ENCODE results near the gene KCNK2. TPM values are rescaled to one million over a fixed set of nuclear protein-coding genes. Genes with fewer than 3 reads are reported as not detected.

The KCNK2 gene
- total RNA-seq, 1 experiment from 2014 or later: 0.44 TPM

- Mint-ChIP-seq H3K9me3 (peaks cover 0 to 6% of the 10 kb centered on the region in 2 experiments; a peak in 2 of 5 replicates), H3K4me3 (no peak overlapping the region), H3K27me3 (ENCODE audit: low read depth) (no peaks in the 10 kb centered on the region), H3K4me1 (no peaks in the 10 kb centered on the region), H3K36me3 (ENCODE audit: insufficient read depth in 1 of 3, low read depth in 3 of 3) (peaks cover 0 to 5% (median 0%) of the 10 kb centered on the region in 3 experiments; a peak in 3 of 7 replicates), H3K27ac (no peak overlapping the region)
- no peak overlapping the region for H3K18ac ChIP-seq (ENCODE audit: insufficient read length, low read depth, low read length)
- no peaks in the 10 kb centered on the region for H3K23me2 ChIP-seq (ENCODE audit: insufficient read length, low read depth, low read length, poor library complexity, severe bottlenecking)
- no peak overlapping the region for H4K5ac ChIP-seq (ENCODE audit: insufficient read length, low read depth, low read length)
- no peak overlapping the region for H2BK5ac ChIP-seq (ENCODE audit: insufficient read length, low read length)
- H3T11ph ChIP-seq (ENCODE audit: low read length): no peak overlapping the region
- no peaks in the 10 kb centered on the region for H3K4me1 ChIP-seq (ENCODE audit: insufficient read depth, low read length)
- H2AFZ ChIP-seq (ENCODE audit: low read length): no peak overlapping the region
- H4K8ac ChIP-seq (replicated peaks; ENCODE audit: insufficient read length, low read depth, low read length): no peak overlapping the region
- H3K4ac ChIP-seq (ENCODE audit: low read depth, low read length): no peak overlapping the region
- H2AK5ac ChIP-seq (ENCODE audit: insufficient read length, low read length): no peak overlapping the region
- H3K79me1 ChIP-seq (ENCODE audit: insufficient read depth, low read depth, low read length, poor library complexity, severe bottlenecking): no peaks in the 10 kb centered on the region
- no peak overlapping the region for H3K4me2 ChIP-seq (ENCODE audit: insufficient read depth, insufficient read length, low read length)
- H3K56ac ChIP-seq (ENCODE audit: insufficient read length, low read depth, low read length): no peak overlapping the region
- H3K9ac ChIP-seq (ENCODE audit: extremely low read depth, insufficient read length, low read length): no peak overlapping the region
- H2BK15ac ChIP-seq (ENCODE audit: low read depth, low read length): no peak overlapping the region
- H2BK12ac ChIP-seq (ENCODE audit: insufficient read length, low read depth, low read length): no peak overlapping the region
- no peak for TF ChIP-seq CTCF (conservative IDR thresholded peaks at IDR 0.05)
- no peak overlapping the region for H4K91ac ChIP-seq (ENCODE audit: insufficient read length, low read depth, low read length)
- H3K9me3 ChIP-seq (ENCODE audit: control insufficient read depth, low read depth, low read length): no peaks in the 10 kb centered on the region
- no peak overlapping the region for H3K27ac ChIP-seq (ENCODE audit: insufficient read length, low read depth, low read length)
- no peak overlapping the region for H2BK20ac ChIP-seq (ENCODE audit: low read depth, low read length, poor library complexity, severe bottlenecking)
- H3K27me3 ChIP-seq (ENCODE audit: insufficient read depth, low read length): no peaks in the 10 kb centered on the region
- H3K79me2 ChIP-seq (ENCODE audit: insufficient read depth, low read length): no peaks in the 10 kb centered on the region
- no peak overlapping the region for H2BK120ac ChIP-seq (ENCODE audit: low read depth, low read length, poor library complexity, severe bottlenecking)
- no peak overlapping the region for H3K23ac ChIP-seq (ENCODE audit: insufficient read length, low read depth, low read length)
- no CpG with 5 or more reads among the region's 1 CpG for WGBS (ENCODE audit: extremely low coverage, insufficient read length, low lambda C conversion rate)
- no peak overlapping the region for H3K14ac ChIP-seq (ENCODE audit: insufficient read depth, low read length)
- no peak for DNase-seq
- H4K20me1 ChIP-seq (ENCODE audit: control insufficient read depth, insufficient read depth, insufficient read length): no peaks in the 10 kb centered on the region
Measured at GRCh38 chr1:215140135-215140534, 57.6 kb downstream of the KCNK2 start.
